H9 (cell line): ENCODE results near the gene BCAS4. TPM values are rescaled to one million over a fixed set of nuclear protein-coding genes. Genes with fewer than 3 reads are reported as not detected.
A peak's percentile ranks its signal among the peaks of the same experiment; 100 is the strongest.

ENCODE experiments used
- DNase-seq: peaks from one replicate; pipeline ENCODE4 v3.0.0-alpha.2; 2017
- H2AFZ ChIP-seq: one replicate; pipeline ENCODE4 v1.6.1; 2013; ENCODE audit warnings: mild to moderate bottlenecking, low read length, control low read depth, moderate library complexity
- H2AK5ac ChIP-seq: 2 replicates; pipeline ENCODE4 v1.6.1; 2013; ENCODE audit warnings: low read length, control low read depth, mixed read lengths; ENCODE audit not compliant: insufficient read length
- H2BK120ac ChIP-seq: one replicate; pipeline ENCODE4 v1.6.1; 2013; ENCODE audit warnings: low read depth, mild to moderate bottlenecking, low read length, control low read depth, inconsistent platforms; ENCODE audit not compliant: poor library complexity, severe bottlenecking
- H2BK12ac ChIP-seq: 2 replicates; pipeline ENCODE4 v1.6.1; 2013; ENCODE audit warnings: low read length, control low read depth, mixed read lengths, low read depth; ENCODE audit not compliant: insufficient read length
- H2BK15ac ChIP-seq: 2 replicates; pipeline ENCODE4 v1.6.1; 2013; ENCODE audit warnings: low read depth, low read length, control low read depth
- H2BK20ac ChIP-seq: one replicate; pipeline ENCODE4 v1.6.1; 2013; ENCODE audit warnings: low read depth, mild to moderate bottlenecking, low read length, control low read depth, inconsistent platforms; ENCODE audit not compliant: poor library complexity, severe bottlenecking
- H2BK5ac ChIP-seq: 2 replicates; pipeline ENCODE4 v1.6.1; 2013; ENCODE audit warnings: low read length, control low read depth, mixed read lengths; ENCODE audit not compliant: insufficient read length
- H3K14ac ChIP-seq: 2 replicates; pipeline ENCODE4 v1.6.1; 2013; ENCODE audit warnings: low read length, control low read depth; ENCODE audit not compliant: insufficient read depth
- H3K18ac ChIP-seq: 2 replicates; pipeline ENCODE4 v1.6.1; 2013; ENCODE audit warnings: low read depth, mild to moderate bottlenecking, mixed read lengths, low read length, control low read depth; ENCODE audit not compliant: insufficient read length
- H3K23ac ChIP-seq: 2 replicates; pipeline ENCODE4 v1.6.1; 2013; ENCODE audit warnings: low read length, control low read depth, mixed read lengths, low read depth; ENCODE audit not compliant: insufficient read length
- H3K23me2 ChIP-seq: 2 replicates; pipeline ENCODE4 v1.6.1; 2013; ENCODE audit warnings: low read depth, mild to moderate bottlenecking, mixed read lengths, low read length, control low read depth; ENCODE audit not compliant: insufficient read length, poor library complexity, severe bottlenecking
- H3K27ac ChIP-seq: 2 replicates; pipeline ENCODE4 v1.5.1; 2013; ENCODE audit warnings: low read length, control low read depth, mixed read lengths, low read depth; ENCODE audit not compliant: insufficient read length
- H3K27me3 ChIP-seq: 2 replicates; pipeline ENCODE4 v1.6.1; 2013; ENCODE audit warnings: low read length, control low read depth, inconsistent platforms; ENCODE audit not compliant: insufficient read depth
- H3K4ac ChIP-seq: 2 replicates; pipeline ENCODE4 v1.6.1; 2013; ENCODE audit warnings: low read depth, mild to moderate bottlenecking, control low read depth, inconsistent platforms, low read length, moderate library complexity
- H3K4me1 ChIP-seq: 2 replicates; pipeline ENCODE4 v1.6.1; 2013; ENCODE audit warnings: low read length, control low read depth, inconsistent platforms; ENCODE audit not compliant: insufficient read depth
- H3K4me2 ChIP-seq: 2 replicates; pipeline ENCODE4 v1.6.1; 2013; ENCODE audit warnings: low read length, control low read depth, mixed read lengths; ENCODE audit not compliant: insufficient read length, insufficient read depth
- H3K56ac ChIP-seq: 2 replicates; pipeline ENCODE4 v1.6.1; 2013; ENCODE audit warnings: low read depth, mild to moderate bottlenecking, mixed read lengths, low read length, control low read depth; ENCODE audit not compliant: insufficient read length
- H3K79me1 ChIP-seq: 2 replicates; pipeline ENCODE4 v1.6.1; 2013; ENCODE audit warnings: low read depth, mild to moderate bottlenecking, moderate library complexity, low read length, control low read depth, inconsistent platforms; ENCODE audit not compliant: insufficient read depth, poor library complexity, severe bottlenecking
- H3K79me2 ChIP-seq: 2 replicates; pipeline ENCODE4 v1.6.1; 2013; ENCODE audit warnings: low read length, control low read depth, inconsistent platforms; ENCODE audit not compliant: insufficient read depth
- H3K9ac ChIP-seq: 2 replicates; pipeline ENCODE4 v1.6.1; 2013; ENCODE audit warnings: low read length, control low read depth, mixed read lengths; ENCODE audit not compliant: insufficient read length; ENCODE audit errors: extremely low read depth
- H3K9me3 ChIP-seq: one replicate; pipeline ENCODE4 v1.6.1; 2013; ENCODE audit warnings: low read depth, low read length, inconsistent platforms; ENCODE audit not compliant: control insufficient read depth
- H3T11ph ChIP-seq: one replicate; pipeline ENCODE4 v1.6.1; 2013; ENCODE audit warnings: mild to moderate bottlenecking, low read length, control low read depth, inconsistent platforms
- H4K20me1 ChIP-seq: one replicate; pipeline ENCODE4 v1.6.1; 2013; ENCODE audit not compliant: control insufficient read depth, insufficient read length, insufficient read depth
- H4K5ac ChIP-seq: 2 replicates; pipeline ENCODE4 v1.6.1; 2013; ENCODE audit warnings: low read depth, mild to moderate bottlenecking, mixed read lengths, low read length, control low read depth; ENCODE audit not compliant: insufficient read length
- H4K8ac ChIP-seq: replicated peaks from 2 replicates; pipeline ENCODE4 v1.6.1; 2013; ENCODE audit warnings: low read length, control low read depth, mixed read lengths, low read depth; ENCODE audit not compliant: insufficient read length
- H4K91ac ChIP-seq: 2 replicates; pipeline ENCODE4 v1.6.1; 2013; ENCODE audit warnings: low read depth, mild to moderate bottlenecking, moderate library complexity, mixed read lengths, low read length, control low read depth; ENCODE audit not compliant: insufficient read length
- H3K27ac Mint-ChIP-seq, 3 experiments: 2 replicates in 2 of 3; 3 replicates in 1 of 3; pipeline ENCODE4 v1.8.0; 2020 to 2021; ENCODE audit warnings: mixed read lengths in 3 of 3, mild to moderate bottlenecking in 1 of 3, moderate library complexity in 1 of 3
- H3K27me3 Mint-ChIP-seq: 2 replicates; pipeline ENCODE4 v1.8.0; 2021; ENCODE audit warnings: low read depth, mild to moderate bottlenecking, moderate library complexity, mixed read lengths
- H3K36me3 Mint-ChIP-seq, 3 experiments: 2 replicates in 2 of 3; 3 replicates in 1 of 3; pipeline ENCODE4 v1.8.0; 2020 to 2021; ENCODE audit warnings: low read depth in 3 of 3, mixed read lengths in 3 of 3; ENCODE audit not compliant: insufficient read depth in 1 of 3
- H3K4me1 Mint-ChIP-seq, 2 experiments: 2 replicates each; pipeline ENCODE4 v1.8.0; 2020; ENCODE audit warnings: mixed read lengths in 2 of 2
- H3K4me3 Mint-ChIP-seq, 2 experiments: 2 replicates in 1 of 2; 3 replicates in 1 of 2; pipeline ENCODE4 v1.8.0; 2020 to 2021; ENCODE audit warnings: mild to moderate bottlenecking in 2 of 2, mixed read lengths in 2 of 2, moderate library complexity in 1 of 2
- H3K9me3 Mint-ChIP-seq, 2 experiments: 2 replicates in 1 of 2; 3 replicates in 1 of 2; pipeline ENCODE4 v1.8.0; 2020; ENCODE audit warnings: mild to moderate bottlenecking in 2 of 2, mixed read lengths in 2 of 2, moderate library complexity in 1 of 2
- CTCF ChIP-seq: fragments of 200-600 bp; sonication (generic); conservative IDR thresholded peaks from 3 replicates; pipeline ENCODE4 v1.8.0; 2021; ENCODE audit warnings: antibody characterized with exemption, mild to moderate bottlenecking
- WGBS: extraction: QIAGEN DNeasy Blood & Tissue Kit; methylation state at CpG from one replicate; pipeline ENCODE4 v1.1.7; 2013; ENCODE audit warnings: missing lambda C conversion rate, low lambda C conversion rate, mixed read lengths; ENCODE audit not compliant: insufficient read length; ENCODE audit errors: extremely low coverage; 5-methylcytosine and 5-hydroxymethylcytosine counted together
- total RNA-seq: library from RNA; stranded (reverse); gene quantifications from 2 replicates; pipeline ENCODE4 v1.2.1, GENCODE V29; 2021

BCAS4 gene
- total RNA-seq, 1 experiment from 2014 or later, result 16.9 TPM

- no CpG with 5 or more reads among the region's 8 CpGs for WGBS
- Histone ChIP-seq H2AFZ (no peak overlapping the region), H3K9ac (no peak overlapping the region), H4K8ac (no peak overlapping the region), H2BK20ac (no peak overlapping the region), H3T11ph (no peak overlapping the region), H3K4me2 (no peak overlapping the region), H3K23me2 (no peaks in the 10 kb centered on the region), H3K4me1 (no peaks in the 10 kb centered on the region), H3K27me3 (no peaks in the 10 kb centered on the region), H2BK5ac (no peak overlapping the region), H4K91ac (no peak overlapping the region), H3K79me2 (no peaks in the 10 kb centered on the region), H3K14ac (no peak overlapping the region), H2BK120ac (no peak overlapping the region), H3K23ac (no peak overlapping the region), H4K5ac (no peak overlapping the region), H3K79me1 (peaks cover 10% of the 10 kb centered on the region), H3K56ac (no peak overlapping the region), H2BK15ac (no peak overlapping the region), H3K27ac (no peak overlapping the region), H2AK5ac (no peak overlapping the region), H4K20me1 (no peaks in the 10 kb centered on the region), H3K4ac (no peak overlapping the region), H3K9me3 (no peaks in the 10 kb centered on the region), H3K18ac (no peak overlapping the region), H2BK12ac (no peak overlapping the region)
- H3K27me3 Mint-ChIP-seq, result no peaks in the 10 kb centered on the region; the same call in 1 of the 2 replicates
- no peak for DNase-seq
- H3K4me1 Mint-ChIP-seq, result peaks cover 0 to 7% of the 10 kb centered on the region in 2 experiments; a peak in 2 of 4 replicates
- no peaks in the 10 kb centered on the region for H3K9me3 Mint-ChIP-seq
- peak overlapping the region in 1 of 3 experiments; percentile 28; a peak in 2 of 7 replicates for H3K27ac Mint-ChIP-seq
- TF ChIP-seq CTCF, result no peak
- no peak overlapping the region for H3K4me3 Mint-ChIP-seq
- peaks cover 42 to 91% (median 67%) of the 10 kb centered on the region in 3 experiments for H3K36me3 Mint-ChIP-seq
Observed at GRCh38 chr20:50892394-50892793, 97.5 kb downstream of the BCAS4 start.
